LNCAP (cell line): ENCODE data around the gene DOCK11.

Source experiments
- CTCF ChIP-seq: fragments of 450-650 bp; IDR thresholded peaks from 2 replicates; pipeline ENCODE4 v1.5.1; 2017; ENCODE audit warnings: mild to moderate bottlenecking

Gene DOCK11

GRCh38 chrX:118475903-118476302 lies 19.7 kb upstream of the DOCK11 start:
- TF ChIP-seq CTCF, result no peak

- TF ChIP-seq CTCF, result no peak
Measured at GRCh38 chrX:118480172-118480571, 15.4 kb upstream of the DOCK11 start.

- TF ChIP-seq CTCF, result no peak
Measured at GRCh38 chrX:118484216-118484903, 11.3 kb upstream of the DOCK11 start.

- TF ChIP-seq CTCF, result no peak
Measured at GRCh38 chrX:118493016-118493415, 2.6 kb upstream of the DOCK11 start.

- no peak for TF ChIP-seq CTCF
Measured at GRCh38 chrX:118493653-118494297, 1.8 kb upstream of the DOCK11 start.

GRCh38 chrX:118495958-118496762 lies 545 bp downstream of the DOCK11 start:
- TF ChIP-seq CTCF, result no peak

GRCh38 chrX:118496763-118497079 lies 1.1 kb downstream of the DOCK11 start:
- no peak for TF ChIP-seq CTCF
